ENCODE results near the gene CD7.

- TF ChIP-seq POLR2AphosphoS5 (IDR thresholded peaks at IDR 0.05; ENCODE audit: low read depth, low read length) (no peak), POLR2A (IDR thresholded peaks at IDR 0.05; ENCODE audit: low read depth, low read length) (no peak), TAF1 (IDR thresholded peaks at IDR 0.05; ENCODE audit: borderline replicate concordance, low read depth, low read length) (no peak)
Measured at GRCh38 chr17:82354804-82355308, 37.4 kb upstream of the CD7 start.

Data from GM12892 (cell line).